Stimulated activated memory B cell treated with anti-CD40 and anti-IgM and Interleukin-4, amounts not matched to agents 10 μg/mL and 1 μg/mL and 100 μg/mL, for 72 hours (primary cell): ENCODE results near the gene SLC25A19.
A peak's percentile ranks its signal among the peaks of the same experiment; 100 is the strongest.
"Not testable (repeated sequence)": the region's sequence is repeated elsewhere in the genome, so short reads cannot be mapped to it uniquely, and the experiment has no call there.

ENCODE experiments used
- ATAC-seq: fragments of 150-1000 bp; cut with Tn5 transposase; 2 replicates; pipeline ENCODE4 v1.10.0; 2021
- H3K27ac Mint-ChIP-seq: one replicate; pipeline ENCODE4 v1.8.0; 2022; ENCODE audit warnings: mild to moderate bottlenecking, mixed read lengths
- H3K27me3 Mint-ChIP-seq: one replicate; pipeline ENCODE4 v1.8.0; 2022; ENCODE audit warnings: mixed read lengths
- H3K36me3 Mint-ChIP-seq: one replicate; pipeline ENCODE4 v1.8.0; 2022; ENCODE audit warnings: mixed read lengths
- H3K4me1 Mint-ChIP-seq: one replicate; pipeline ENCODE4 v1.8.0; 2022; ENCODE audit warnings: mixed read lengths
- H3K4me3 Mint-ChIP-seq: one replicate; pipeline ENCODE4 v1.8.0; 2022; ENCODE audit warnings: mild to moderate bottlenecking, moderate library complexity, mixed read lengths
- H3K9me3 Mint-ChIP-seq: one replicate; pipeline ENCODE4 v1.8.0; 2022; ENCODE audit warnings: mixed read lengths

SLC25A19 gene

DNA sequence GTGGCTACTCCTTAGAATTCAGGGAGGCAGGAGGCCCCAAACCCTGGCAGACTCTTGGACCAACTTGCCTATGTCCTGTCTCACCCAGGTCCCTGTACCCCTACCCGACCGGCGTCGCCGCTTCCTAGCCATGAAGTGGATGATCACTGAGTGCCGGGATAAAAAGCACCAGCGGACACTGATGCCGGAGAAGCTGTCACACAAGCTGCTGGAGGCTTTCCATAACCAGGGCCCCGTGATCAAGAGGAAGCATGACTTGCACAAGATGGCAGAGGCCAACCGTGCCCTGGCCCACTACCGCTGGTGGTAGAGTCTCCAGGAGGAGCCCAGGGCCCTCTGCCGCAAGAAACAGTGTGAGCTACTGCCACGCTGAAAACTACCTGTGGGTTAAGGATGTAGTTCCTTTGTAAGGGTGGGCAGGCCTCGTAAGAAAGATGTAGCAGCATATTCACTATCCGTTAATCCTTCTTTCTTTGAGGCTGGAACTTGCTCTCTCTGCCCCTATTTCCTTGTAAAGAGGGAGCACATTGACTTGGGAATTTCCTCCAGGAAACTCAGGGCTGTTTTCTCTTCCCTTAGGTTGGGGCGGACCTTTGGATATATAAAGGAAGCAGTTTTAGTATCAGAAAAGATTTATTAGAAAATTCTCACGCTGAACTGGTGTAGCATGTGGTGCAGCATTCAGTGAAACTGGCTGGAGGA is 23.5 kb downstream of the SLC25A19 start:
- no peaks in the 10 kb centered on the region for H3K27me3 Mint-ChIP-seq
- no peak overlapping the region for H3K27ac Mint-ChIP-seq
- ATAC-seq: no peak
- no peak overlapping the region for H3K4me3 Mint-ChIP-seq
- H3K9me3 Mint-ChIP-seq: no peaks in the 10 kb centered on the region
- peaks cover 19% of the 10 kb centered on the region for H3K36me3 Mint-ChIP-seq
- H3K4me1 Mint-ChIP-seq: peaks cover 49% of the 10 kb centered on the region

DNA sequence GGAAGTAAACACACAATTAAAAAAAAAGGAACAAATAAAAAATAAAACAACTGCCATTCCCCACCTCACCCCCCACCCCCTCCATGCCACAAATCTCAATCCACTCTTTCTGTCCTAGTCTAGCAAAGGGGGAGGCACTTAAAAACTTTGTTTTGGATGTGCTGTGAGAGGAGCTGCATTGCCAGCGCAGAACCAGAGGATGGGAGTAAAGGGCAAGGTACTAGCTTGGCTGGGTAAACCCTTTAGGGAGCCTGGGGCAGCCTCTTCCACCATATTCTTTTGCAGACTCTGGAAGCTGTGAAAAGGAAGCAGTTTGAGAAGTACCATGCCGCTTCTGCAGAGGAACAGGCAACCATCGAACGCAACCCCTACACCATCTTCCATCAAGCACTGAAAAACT is 26.2 kb downstream of the SLC25A19 start:
- Mint-ChIP-seq H3K36me3 (peaks cover 28% of the 10 kb centered on the region), H3K4me1 (peaks cover 55% of the 10 kb centered on the region), H3K4me3 (peak overlapping the region; percentile 89), H3K27ac (peak overlapping the region; percentile 100), H3K27me3 (no peaks in the 10 kb centered on the region), H3K9me3 (no peaks in the 10 kb centered on the region)
- no peak for ATAC-seq

DNA sequence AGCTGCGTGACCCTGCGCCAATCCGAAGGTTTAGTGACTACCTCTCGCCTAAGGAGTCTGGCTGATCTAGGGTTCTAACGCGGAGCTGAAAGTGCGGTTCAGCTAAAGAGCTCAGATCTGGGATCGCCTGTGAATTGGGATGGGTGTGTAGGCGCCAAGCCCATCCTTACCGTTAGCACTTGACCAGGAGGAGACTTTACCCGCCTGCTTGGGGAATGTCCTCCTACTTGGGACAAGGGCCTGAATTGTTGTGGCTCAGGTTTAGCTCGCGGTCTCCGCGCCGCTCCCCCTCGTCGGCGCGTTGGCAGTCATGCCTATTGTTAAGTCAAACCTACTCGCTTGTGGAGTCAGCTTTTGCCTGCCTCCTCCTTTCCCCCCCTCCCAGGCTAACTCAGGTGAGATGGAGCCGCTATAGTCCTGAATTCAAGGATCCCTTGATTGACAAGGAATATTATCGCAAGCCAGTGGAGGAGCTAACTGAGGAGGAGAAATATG is 27.1 kb downstream of the SLC25A19 start:
- Mint-ChIP-seq H3K9me3 (no peaks in the 10 kb centered on the region), H3K4me1 (peaks cover 55% of the 10 kb centered on the region)

DNA sequence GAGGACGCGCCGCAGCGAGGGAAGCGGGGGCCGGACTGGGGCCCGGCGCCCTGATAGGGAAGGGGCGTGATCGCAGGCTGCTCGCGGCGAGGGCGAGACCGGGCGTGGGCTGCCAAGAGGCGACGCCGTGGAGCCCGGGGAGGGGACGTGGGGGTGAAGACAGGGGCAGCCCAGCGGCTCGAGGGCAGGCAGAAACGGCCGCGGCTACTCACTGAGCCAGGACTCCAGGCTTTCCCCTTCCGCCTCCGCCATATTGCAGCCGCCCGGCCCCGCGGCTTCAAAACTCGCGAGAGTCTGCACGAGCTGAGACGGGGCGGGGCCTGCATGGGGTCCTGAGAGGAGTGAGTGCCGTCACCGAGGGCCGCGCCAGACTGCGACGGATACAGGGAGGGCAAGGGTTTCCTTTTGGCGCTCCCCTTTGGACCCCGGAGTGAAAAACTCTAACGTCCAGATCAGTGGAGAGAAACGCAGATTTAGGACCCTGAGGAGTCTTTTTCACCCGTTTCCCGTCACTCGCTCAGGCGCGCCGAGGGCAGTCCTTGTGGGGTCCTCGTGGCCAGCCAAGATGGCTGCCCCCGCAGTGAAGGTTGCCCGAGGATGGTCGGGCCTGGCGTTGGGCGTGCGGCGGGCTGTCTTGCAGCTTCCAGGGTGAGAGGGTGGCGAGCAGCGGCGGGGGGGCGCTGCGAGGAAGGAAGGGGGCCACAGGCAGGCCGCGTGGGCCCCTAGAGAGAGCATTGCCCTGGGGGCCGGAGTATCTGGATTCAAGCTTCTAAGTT is 27.7 kb downstream of the SLC25A19 start, which contains the start of the genes GGA3 and MRPS7:
TSS of gene GGA3 (minus strand) at position 271 of the 776 bp plus-strand sequence. CDS start at position 252, 19 bp downstream.
TSS of gene MRPS7 (plus strand) at position 544 of the 776 bp plus-strand sequence. CDS start at position 566, 22 bp downstream.
- peak; percentile 99 for ATAC-seq
- Mint-ChIP-seq H3K9me3 (no peaks in the 10 kb centered on the region), H3K27me3 (no peaks in the 10 kb centered on the region), H3K36me3 (peaks cover 16% of the 10 kb centered on the region), H3K27ac (peak within 1 kb of the TSS; percentile 100), H3K4me3 (peak within 1 kb of the TSS; percentile 89), H3K4me1 (peaks cover 56% of the 10 kb centered on the region)

More for the DNA sequence above, 27.1 kb downstream of the SLC25A19 start:
- no peak for ATAC-seq
- Mint-ChIP-seq H3K27me3 (no peaks in the 10 kb centered on the region), H3K36me3 (peaks cover 21% of the 10 kb centered on the region), H3K27ac (peak overlapping the region; percentile 100), H3K4me3 (peak overlapping the region; percentile 89)

DNA sequence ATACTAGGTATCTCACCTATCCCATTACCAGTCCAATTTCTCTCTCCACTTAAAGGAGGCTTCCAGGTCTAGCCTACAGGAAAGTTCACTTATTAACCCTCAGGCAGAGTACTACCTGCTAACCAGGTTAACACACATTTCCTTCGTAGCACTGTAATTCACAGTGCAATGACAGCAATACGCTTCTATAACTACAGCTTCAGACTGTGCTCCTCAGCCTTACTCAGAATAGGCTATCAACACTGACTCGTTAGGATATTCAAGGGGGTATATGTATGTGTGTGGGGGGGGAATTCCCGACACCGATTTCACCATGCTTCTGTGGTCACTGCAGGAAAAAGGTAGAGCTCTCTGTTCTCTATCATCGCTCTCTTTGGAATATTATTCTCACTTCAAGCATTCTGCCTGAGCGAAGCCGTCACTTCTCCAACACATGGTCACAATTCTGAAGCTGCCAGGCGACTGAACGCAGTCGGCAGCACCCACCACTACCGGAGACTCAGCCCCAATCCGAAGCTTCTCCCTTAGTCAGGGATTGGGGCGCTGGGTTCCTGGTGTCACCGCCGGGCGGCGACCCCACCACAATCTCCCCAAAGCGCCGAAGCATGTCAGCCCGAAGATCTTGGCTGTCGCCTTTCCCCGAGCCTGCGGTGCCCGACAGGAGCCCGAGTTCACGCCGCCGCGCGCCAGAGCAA is 28.4 kb downstream of the SLC25A19 start:
- Mint-ChIP-seq H3K27ac (peak overlapping the region; percentile 100), H3K4me1 (peaks cover 64% of the 10 kb centered on the region), H3K4me3 (peak overlapping the region; percentile 89), H3K27me3 (no peaks in the 10 kb centered on the region), H3K9me3 (no peaks in the 10 kb centered on the region), H3K36me3 (peaks cover 15% of the 10 kb centered on the region)
- ATAC-seq: peak; percentile 67

DNA sequence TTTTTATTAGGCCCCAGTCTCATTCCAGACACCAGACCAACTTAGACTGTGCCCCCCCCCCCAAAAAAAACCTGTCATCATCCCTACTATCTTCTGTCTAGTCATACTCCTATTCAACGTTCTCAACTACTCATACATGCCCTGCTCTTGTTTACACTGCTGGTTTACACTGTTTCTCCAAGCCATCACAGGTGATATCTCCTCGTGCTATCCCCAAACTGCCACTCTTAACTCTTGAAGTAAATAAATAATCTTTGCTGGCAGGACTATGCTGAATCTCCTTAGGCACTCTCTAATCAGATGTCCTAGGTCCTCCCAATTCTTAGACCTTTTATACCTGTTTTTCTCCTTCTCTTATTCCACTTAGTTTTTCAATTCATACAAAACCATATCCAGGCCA is 32.0 kb downstream of the SLC25A19 start:
- H3K27me3 Mint-ChIP-seq, H3K4me3 Mint-ChIP-seq, ATAC-seq, H3K36me3 Mint-ChIP-seq, H3K9me3 Mint-ChIP-seq: not testable (repeated sequence)
- peak overlapping the region; percentile 100 for H3K27ac Mint-ChIP-seq
- peaks cover 92% of the 10 kb centered on the region for H3K4me1 Mint-ChIP-seq

DNA sequence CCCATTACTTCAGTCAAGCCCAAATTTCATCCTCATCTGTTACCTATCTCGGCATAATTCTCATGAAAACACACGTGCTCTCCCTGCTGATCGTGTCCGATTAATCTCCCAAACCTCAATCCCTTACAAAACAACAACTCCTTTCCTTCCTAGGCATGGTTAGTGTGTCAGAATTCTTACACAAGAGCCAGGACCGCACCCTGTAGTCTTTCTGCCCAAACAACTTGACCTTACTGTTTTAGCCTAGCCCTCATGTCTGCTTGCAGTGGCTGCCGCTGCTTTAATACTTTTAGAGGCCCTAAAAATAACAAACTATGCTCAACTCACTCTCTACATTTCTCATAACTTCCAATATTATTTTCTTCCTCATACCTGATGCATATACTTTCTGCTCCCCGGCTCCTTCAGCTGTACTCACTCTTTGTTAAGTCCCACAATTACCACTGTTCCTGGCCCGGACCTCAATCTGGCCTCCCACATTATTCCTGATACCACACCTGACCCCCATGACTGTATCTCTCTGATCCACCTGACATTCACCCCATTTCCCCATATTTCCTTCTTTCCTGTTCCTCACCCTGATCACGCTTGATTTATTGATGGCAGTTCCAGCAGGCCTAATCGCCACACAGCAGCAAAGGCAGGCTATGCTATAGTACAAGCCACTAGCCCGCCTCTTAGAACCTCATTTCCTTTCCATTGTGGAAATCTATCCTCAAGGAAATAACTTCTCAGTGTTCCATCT is 33.1 kb downstream of the SLC25A19 start:
- ATAC-seq, H3K36me3 Mint-ChIP-seq, H3K4me3 Mint-ChIP-seq, H3K9me3 Mint-ChIP-seq, H3K27me3 Mint-ChIP-seq: not testable (repeated sequence)
- Mint-ChIP-seq H3K27ac (peak overlapping the region; percentile 100), H3K4me1 (peaks cover 99% of the 10 kb centered on the region)

DNA sequence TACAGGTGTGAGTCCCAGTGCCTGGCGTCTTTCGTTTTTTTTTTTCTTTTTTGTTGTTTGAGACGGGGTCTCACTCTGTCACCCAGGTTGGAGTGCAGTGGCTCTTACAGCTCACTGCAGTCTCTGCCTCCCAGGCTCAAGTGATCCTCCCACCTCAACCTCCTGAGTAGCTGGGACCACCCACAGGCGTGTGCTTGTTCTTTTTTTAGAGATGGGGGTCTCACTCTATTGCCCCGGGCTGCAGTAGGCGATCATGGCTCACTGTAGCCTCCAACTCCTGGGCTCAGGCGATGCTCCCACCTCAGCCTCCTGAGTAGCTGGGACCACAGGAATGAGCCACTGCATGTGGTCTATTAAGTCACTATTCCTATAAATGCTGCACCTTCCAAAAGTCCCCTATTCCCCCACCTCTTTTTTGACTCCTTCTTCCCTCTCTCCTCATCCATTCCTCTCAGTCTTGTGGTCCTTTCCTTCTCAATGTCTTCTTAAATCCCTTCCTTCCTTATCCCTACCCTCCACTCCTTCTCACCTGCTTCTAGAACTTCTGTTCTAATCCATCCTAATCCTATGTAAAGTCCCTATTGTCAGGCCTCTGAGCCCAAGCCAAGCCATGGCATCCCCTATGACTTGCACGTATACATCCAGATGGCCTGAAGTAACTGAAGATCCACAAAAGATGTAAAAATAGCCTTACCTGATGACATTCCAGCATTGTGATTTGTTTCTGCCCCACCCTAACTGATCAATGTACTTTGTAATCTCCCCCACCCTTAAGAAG is 37.0 kb downstream of the SLC25A19 start:
- no peaks in the 10 kb centered on the region for H3K36me3 Mint-ChIP-seq
- peaks cover 76% of the 10 kb centered on the region for H3K4me1 Mint-ChIP-seq
- peak overlapping the region; percentile 100 for H3K27ac Mint-ChIP-seq
- no peaks in the 10 kb centered on the region for H3K9me3 Mint-ChIP-seq
- no peaks in the 10 kb centered on the region for H3K27me3 Mint-ChIP-seq
- no peak for ATAC-seq
- H3K4me3 Mint-ChIP-seq: no peak overlapping the region

DNA sequence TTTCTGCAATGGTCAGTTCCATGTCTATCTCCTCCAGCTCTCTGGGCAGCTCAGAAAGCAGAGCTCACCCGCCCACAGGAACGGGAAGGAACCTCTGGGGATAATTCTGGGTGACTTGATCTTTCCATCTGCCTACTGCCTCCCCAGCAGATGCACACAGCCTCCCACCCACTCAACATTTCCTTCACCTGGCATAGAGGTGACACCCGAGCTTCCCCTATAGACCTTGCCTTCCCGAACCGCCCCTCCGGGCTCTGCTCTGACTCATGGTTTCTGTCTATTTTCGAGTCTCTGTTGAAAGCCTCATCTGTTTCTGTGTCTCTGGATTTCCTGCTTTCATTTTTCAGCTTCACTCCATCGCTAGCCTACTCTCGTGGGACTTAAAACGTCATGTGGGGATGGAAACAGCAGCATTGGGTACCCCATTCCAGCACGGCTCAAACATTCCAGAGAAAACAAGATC is 39.2 kb downstream of the SLC25A19 start:
- Mint-ChIP-seq H3K9me3 (no peaks in the 10 kb centered on the region), H3K27ac (peak overlapping the region; percentile 100), H3K36me3 (peaks cover 18% of the 10 kb centered on the region), H3K4me1 (peaks cover 75% of the 10 kb centered on the region), H3K4me3 (peak overlapping the region; percentile 67), H3K27me3 (no peaks in the 10 kb centered on the region)
- peak; percentile 96 for ATAC-seq

DNA sequence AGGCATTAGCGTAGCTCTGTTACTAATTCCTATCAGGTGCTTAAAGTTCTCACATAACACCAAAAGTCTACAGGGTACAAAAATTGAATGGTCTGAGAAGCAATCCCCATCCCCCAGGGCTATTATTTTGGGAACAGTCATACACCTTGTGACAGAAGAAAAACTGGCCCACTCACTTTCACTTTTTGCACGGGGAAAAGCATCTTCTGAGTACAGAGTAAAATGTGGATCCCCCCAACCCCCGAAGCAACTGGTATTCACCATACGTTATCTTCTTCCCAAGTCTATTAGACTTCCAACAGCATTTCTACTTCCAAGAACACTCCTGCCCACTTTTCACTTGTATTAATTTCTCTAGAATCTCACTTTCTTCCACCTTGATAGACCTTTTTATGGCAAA is 39.7 kb downstream of the SLC25A19 start:
- no peak for ATAC-seq
- H3K4me3 Mint-ChIP-seq: peak overlapping the region; percentile 67
- peaks cover 21% of the 10 kb centered on the region for H3K36me3 Mint-ChIP-seq
- peak overlapping the region; percentile 100 for H3K27ac Mint-ChIP-seq
- H3K9me3 Mint-ChIP-seq: no peaks in the 10 kb centered on the region
- H3K27me3 Mint-ChIP-seq: no peaks in the 10 kb centered on the region
- peaks cover 75% of the 10 kb centered on the region for H3K4me1 Mint-ChIP-seq

DNA sequence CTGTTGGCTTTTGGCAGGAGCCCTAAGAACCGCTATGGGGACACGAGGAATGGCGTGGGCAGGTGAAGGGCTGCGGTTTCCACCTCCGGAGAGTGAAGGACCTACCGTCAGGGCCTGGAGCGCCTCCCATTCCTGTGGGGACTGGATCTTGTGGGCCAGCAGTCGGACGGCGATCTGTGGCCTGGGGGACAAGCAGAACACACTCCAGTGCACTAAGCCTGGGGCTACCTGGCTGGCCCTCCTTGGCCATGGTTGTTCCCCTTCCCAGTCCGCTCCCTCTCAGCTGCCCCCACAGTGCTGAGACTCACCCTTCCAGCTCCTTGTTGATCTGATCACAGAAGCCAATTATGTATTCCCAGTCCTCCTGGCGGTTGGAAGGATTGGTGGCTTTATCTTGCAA is 42.8 kb downstream of the SLC25A19 start:
- Mint-ChIP-seq H3K4me3 (no peak overlapping the region), H3K36me3 (peaks cover 43% of the 10 kb centered on the region), H3K9me3 (no peaks in the 10 kb centered on the region), H3K27me3 (no peaks in the 10 kb centered on the region), H3K27ac (peak overlapping the region; percentile 95), H3K4me1 (peaks cover 76% of the 10 kb centered on the region)
- no peak for ATAC-seq

DNA sequence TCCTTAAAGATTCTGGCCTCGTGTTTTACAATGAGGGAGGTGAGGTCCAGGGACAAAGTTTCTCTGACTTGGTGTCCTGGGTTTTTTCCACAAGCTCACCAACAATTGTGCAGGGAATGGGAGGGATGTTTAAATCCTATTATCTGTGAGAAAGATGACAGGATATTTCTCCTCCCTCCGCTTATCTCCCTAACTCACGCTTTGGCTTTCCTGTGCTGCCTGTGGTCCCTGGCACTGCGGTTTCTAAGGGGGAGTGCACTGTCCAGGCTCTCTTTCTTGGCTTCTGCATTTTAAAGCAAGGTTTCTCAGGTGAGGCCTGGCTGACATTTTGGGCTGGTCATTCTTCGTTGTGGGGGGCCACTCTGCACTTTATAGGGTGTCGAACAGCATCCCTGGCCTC is 44.2 kb downstream of the SLC25A19 start:
- H3K36me3 Mint-ChIP-seq: peaks cover 53% of the 10 kb centered on the region
- no peaks in the 10 kb centered on the region for H3K27me3 Mint-ChIP-seq
- ATAC-seq: no peak
- H3K4me3 Mint-ChIP-seq: peak overlapping the region; percentile 69
- H3K9me3 Mint-ChIP-seq: no peaks in the 10 kb centered on the region
- peak overlapping the region; percentile 95 for H3K27ac Mint-ChIP-seq
- H3K4me1 Mint-ChIP-seq: peaks cover 75% of the 10 kb centered on the region

DNA sequence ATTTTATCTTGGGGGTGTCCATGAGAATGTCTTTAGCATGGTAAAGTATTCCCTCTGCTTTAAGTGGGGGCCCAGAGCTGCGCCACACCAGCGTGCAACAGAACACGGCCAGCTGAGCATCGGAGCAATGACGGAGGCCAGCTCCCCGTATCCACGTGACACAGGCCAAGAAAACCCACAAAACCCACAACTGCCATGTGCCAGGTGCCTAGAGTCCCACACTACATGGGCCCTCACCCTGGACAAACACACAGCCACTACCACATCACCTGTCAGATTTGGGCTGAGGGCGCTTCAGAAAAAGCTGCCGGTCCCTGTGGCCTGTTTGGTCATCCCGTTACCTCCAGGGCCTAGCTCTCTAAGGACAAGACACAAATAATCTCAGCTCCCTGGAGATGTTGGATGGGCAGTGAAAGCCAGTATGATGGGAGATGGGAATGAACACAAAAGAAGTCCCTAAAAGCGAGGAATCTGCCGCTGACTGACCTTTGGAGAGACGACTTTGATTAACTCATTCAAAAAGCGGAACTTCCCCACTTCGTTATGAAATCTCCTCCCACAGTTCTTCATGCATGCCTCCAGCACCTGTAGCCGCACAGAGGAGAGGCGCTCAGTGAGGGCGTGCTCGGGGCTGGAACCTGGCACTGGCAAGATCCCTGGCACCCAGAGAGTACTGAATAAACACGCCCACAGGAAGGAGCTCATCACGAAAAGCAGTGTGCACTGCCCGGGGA is 44.9 kb downstream of the SLC25A19 start:
- ATAC-seq: peak; percentile 82
- H3K36me3 Mint-ChIP-seq: peaks cover 59% of the 10 kb centered on the region
- peaks cover 73% of the 10 kb centered on the region for H3K4me1 Mint-ChIP-seq
- H3K27me3 Mint-ChIP-seq: no peaks in the 10 kb centered on the region
- H3K4me3 Mint-ChIP-seq: peak overlapping the region; percentile 69
- no peaks in the 10 kb centered on the region for H3K9me3 Mint-ChIP-seq
- peak overlapping the region; percentile 95 for H3K27ac Mint-ChIP-seq
